ENCODE data around the gene CDC14C.
A peak's percentile ranks its signal among the peaks of the same experiment; 100 is the strongest.
"Not testable (repeated sequence)": the region's sequence is repeated elsewhere in the genome, so short reads cannot be mapped to it uniquely, and the experiment has no call there.

The CDC14C gene

GRCh38 chr7:48924433-48924832 lies at the start of gene CDC14C:
Gene CDC14C (plus strand): TSS chr7:48924547. CDS start chr7:48924673, 126 bp downstream.
- DNase-seq: no peak

DNA sequence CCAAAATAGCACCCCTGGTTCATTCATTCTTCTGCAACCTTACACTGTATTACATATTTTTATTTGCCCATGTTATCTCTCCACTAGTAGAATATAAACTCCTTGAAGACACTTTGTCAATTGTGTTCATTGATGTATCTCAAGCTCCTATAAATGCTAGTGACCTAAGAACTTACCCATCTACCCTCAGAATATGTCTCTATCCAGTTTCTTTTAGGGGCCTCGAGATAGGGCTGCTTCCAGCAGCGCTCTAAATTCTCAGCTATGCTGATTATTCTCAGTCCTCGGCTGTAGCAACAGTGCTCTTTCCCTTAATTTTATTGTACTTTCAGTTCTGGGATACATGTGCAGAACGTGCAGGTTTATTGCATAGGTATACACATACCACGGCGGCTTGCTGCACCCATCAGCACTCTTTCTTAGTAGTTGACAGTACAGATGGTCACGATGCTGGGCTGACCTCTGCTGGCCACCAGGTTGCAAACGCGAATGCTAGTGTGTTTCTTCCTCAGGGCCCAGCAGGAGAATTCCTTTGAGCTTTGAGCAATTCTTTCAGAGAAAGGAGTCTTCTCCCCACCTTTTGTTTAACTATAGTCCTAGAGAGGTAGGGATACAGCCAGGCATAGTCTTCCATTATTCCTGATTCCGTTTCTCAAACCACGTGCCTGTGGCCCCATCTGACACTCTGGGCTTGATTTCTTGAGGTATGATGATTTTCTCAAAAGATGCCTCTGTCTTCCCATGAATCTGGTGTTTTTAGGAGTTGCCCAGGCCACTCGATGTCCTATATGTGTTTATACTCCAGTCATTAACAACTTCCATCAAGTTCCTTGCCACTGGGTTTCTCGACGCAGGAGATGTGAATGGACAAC lies 49.1 kb upstream of the CDC14C start:
- DNase-seq: no peak

DNA sequence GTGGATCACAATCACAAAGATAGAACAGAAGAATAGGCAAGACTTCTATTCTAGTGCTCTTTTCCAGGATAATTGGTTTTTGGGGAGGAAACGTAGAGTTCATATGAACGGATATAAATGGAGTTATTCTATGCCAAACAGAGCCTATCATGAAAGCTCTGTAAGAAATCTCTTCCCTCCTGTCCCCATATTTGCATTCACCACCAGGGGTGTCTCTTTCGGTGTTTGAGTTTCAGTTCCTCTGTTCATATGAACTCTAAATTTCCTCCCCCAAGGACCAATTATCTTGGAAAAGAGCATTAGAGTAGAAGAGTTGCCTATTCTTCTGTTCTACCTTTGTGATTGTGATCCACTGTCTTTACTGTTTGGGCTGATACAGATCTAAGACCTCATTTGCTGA lies 48.3 kb upstream of the CDC14C start:
- no peak for DNase-seq

GRCh38 chr7:48880851-48881250 lies 43.5 kb upstream of the CDC14C start:
- DNase-seq: no peak

DNA sequence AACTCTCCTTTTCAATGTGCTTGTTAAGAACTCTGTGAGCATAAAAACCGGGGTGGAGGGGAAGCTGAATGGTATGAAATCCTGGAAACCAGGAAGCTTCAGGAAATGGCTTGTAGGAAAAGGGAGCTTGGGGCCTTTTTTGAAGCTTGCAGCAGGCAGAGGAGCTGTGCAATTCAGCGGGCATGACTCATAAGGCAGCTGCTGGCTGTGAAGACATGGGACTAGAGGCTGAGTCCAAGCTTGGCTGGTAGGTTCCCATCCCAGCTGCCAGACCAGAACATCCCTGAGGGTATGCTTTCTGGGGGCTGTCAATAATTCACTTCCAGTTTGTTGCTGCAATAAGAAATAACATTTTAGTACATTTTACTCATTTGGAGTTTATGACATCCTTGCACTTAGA lies 36.8 kb upstream of the CDC14C start:
- DNase-seq: no peak

GRCh38 chr7:48894574-48894973 lies 29.8 kb upstream of the CDC14C start:
- no peak for DNase-seq

DNA sequence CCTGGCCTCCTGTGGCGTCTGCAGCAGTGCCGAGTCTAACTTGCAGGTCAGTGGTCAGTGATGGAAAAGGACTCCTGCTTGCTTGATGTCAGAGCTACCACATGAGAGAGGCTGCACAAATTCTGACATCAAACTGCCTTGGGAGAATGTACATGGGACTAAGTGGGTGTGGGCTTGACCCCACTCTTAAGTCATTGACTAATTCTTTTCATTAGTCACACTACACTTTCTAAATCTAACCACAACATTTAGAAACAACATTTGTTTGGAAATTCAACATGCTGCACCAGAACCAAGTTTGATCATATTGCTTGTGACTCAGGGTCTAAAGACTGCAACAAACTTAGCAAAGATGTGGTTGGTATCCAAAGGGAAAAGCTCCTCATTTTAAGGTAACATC lies 24.4 kb upstream of the CDC14C start:
- no peak for DNase-seq

DNA sequence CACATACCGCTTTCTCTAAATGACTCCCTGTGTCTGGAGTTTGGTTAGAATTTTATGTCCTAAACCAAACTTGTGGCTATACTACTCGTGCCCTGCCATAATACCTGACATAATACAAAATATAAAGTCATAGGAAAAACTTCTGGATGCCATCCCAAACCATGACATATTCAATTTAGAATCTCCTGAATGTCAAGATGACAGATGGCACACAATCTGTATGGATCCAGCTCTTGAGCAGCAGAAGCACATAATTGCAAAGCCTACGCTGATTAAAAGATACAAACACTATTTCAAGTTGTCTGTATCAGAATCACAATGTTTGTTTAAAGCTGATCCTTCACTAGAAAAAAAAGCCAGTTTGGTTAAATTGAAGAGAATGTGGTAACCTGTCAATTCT lies 22.4 kb upstream of the CDC14C start:
- no peak for DNase-seq

GRCh38 chr7:48904975-48905374 lies 19.4 kb upstream of the CDC14C start:
- DNase-seq: no peak

DNA sequence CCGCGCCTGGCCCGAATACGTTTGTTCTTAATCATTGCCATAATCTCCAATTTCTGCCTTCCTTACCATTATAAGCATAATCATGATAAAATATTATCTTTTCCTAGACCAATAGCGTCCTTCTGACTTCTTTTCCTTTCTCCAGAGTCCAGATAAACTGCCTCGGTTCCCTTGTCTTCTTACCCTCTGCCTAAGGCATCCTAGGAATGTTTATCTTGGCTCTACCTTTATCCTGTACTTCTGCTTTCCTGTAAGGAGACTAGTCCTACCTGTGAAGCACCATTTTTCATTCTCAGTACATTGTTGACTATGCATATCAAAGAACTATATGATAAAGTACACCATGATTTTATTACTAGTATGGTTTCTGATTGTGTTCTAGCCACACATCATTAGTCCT lies 18.7 kb upstream of the CDC14C start:
- not testable (repeated sequence) for DNase-seq

DNA sequence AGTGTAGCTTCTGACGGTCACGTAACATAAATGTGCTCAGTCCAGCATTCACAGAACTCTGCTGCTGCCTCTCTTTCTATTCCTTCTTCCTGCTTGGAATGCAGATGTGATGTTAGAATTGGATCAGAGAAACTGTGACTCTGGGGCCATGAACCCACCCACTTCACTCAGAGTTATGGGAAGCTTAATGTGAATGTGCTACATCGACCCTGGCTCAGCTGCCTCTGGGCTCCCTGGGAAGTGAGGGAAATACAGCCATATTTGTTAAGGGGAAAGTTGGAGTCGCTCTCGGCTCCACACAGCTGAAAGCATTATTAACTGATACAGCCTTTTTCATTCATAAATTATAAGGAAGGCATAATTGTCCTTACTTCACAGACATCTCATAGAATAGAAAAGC lies 14.5 kb upstream of the CDC14C start:
- DNase-seq: not testable (repeated sequence)

- DNase-seq: no peak
Observed at GRCh38 chr7:48931481-48931880, 7.1 kb downstream of the CDC14C start.

DNA sequence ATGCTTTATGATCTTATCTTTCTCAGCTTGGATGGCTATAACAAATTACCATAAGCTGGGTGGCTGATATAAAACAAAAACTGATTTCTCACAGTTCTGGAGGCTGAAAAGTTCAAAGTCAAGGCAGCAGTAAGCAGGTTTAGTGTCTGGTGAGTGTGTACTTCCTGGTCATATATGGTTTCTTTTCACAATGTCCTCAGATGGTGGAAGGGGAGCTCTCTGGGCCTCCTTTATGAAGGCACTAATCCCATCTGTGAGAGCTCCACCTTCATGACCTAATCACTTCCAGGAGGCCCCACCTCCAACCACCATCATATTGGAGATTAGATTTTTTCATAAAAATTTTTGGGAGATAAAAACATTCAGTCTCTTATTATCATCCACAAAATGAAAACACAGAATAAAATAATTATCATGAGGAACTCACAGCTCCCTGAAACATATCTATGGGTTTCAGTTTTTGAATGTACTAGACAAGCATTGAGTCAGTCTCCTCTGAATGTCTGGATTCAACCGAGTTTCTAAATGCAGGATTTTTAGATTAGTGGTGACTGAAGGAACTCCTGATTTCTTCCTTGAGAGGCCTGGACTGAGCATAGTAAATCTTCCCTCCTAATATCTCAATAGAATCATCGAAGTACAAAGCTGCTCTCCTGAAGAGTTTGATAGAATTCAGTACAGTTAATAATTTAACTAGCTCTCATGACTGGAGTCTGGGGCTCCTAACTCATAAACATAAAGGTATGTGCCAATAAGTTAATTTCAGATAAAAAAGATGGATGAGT lies 8.0 kb downstream of the CDC14C start:
- DNase-seq: no peak

DNA sequence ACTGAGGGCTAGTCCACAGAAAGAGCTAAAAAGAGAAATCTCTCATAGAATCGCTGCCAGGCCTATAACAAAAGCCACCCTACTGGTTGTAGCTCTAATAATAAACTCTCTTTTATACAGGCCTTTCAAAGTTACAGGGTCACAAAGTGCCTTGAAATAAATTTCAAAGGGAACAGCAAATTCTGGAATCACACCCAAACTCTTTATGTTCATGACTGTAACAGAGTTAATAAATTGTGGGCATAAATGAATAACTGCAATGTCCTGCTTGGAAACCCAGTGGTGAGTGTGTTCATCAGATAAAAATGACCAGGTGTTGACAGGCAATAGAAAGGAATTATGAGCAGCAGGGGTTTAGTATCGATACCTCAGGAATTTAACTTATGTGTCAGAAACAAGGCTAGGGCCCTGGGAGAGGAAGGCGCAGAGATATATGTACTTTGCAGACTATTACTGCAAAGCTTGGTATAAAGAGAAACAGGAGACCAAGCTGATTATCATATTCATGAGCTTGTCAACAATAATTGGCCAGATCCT lies 9.3 kb downstream of the CDC14C start:
- DNase-seq: no peak

DNA sequence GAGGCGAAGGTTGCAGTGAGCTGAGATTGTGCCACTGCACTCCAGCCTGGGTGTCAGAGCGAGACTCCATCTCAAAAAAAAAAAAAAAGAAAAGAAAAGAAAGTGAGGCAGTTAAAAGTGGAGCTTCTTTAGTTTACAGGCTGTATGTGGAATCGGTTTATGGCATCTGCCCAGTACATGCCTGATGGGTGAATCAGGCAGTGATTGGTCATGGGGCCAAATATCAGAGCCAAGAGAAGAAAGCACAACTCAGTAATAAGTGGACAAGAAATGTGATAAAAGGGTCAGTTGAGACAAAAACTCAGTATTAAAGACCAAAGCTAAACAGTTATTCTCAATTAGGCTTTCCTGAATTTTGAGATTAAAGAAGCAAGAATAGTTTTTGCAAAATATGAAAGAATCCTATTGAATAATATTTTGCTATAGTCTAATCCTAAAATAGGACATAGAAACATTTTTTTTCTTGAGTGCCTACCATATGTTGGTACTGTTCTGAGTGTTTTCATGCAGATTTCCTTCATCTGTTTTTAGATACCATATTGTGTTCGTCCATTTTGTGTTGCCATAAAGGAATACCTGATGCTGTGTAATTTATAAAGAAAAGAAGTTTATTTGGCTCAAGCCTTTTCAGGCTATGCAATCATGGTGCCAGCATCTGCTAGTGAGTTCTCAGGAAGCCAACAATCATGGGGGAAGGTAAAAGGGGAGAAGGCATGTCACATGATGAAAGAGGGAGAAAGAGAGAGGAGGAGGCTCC lies 14.4 kb downstream of the CDC14C start:
- DNase-seq: no peak

DNA sequence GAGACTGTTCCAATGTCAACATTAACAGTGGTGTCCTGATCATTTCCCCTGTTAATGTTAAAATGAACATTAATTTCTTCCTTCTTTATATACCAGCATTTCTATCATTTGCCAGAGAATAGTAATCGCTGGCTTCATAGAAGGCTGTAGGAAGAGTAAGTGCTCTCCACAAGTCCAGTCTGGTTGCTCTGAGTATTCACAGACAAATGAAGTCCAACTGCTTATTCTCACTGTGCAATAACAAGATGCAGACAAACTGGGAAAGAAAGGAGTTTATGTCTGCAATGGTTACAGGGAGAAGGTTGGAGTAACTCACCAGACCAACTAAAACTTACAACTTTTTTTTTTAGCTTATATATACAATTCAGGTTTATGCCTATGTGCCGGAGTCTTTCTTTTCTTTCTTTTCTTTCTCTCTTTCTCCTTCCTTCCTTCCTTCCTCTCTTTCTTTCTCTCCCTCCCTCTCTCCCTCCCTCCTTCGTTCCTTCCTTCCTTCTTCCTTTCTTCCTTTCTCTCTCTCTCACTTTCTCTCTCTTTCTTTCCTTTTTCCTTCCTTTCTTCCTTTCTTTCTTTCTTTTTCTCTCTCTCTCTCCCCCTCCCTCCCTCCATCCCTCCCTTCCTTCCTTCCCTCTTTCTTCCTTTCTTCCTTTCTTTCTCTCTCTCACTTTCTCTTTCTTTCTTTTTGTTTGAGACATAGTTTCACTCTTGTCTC lies 19.1 kb downstream of the CDC14C start:
- no peak for DNase-seq

DNA sequence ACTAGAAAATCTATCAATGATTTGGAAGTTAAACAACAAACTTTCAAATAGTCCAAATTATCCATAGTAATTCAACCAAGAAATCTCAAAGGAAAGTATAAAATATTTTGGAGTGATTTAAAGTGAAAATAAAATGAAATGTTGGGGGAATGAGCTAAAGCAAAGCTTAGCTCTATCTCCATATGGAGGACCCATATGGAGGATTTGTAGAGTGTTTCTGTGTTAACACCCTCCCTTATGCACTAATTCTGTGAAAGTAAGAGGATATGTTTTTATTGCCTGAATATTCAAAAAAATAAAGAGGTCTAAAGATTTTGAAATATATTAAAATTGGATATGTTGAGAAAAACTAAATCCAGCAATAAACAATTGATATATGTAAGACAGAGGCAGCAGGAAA lies 31.6 kb downstream of the CDC14C start:
- no peak for DNase-seq

- DNase-seq: peak; percentile 15
Observed at GRCh38 chr7:48959676-48960075, 35.3 kb downstream of the CDC14C start.

- no peak for DNase-seq
Observed at GRCh38 chr7:48962821-48963505, 38.6 kb downstream of the CDC14C start.

DNA sequence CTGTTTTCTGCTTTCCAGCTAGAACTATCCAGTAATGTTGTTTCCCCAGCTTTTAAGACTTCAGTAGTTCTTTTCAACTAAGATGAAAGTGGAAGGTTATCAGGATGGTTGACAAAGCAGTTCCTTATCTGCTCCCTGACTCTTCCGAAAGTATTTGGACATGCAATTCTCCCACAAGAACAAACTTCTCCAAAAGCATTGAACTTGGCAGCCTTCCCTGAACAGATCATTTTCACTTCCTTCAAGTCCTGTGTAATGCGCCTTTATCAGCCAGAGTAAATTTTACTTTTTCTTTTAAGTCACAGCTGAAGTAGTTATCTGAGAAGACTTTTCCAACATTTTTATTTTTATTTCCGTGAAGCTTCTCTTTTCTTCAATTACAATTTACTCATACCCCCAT lies 39.7 kb downstream of the CDC14C start:
- no peak for DNase-seq

GRCh38 chr7:48971173-48971572 lies 46.8 kb downstream of the CDC14C start:
- peak; percentile 13 for DNase-seq

- DNase-seq: no peak
Observed at GRCh38 chr7:48976253-48976652, 51.9 kb downstream of the CDC14C start.

All from NCI-H774 (cell line).